Measurements from ENCODE around the gene MAP3K3. TPM values are rescaled to one million over a fixed set of nuclear protein-coding genes. Genes with fewer than 3 reads are reported as not detected.
A peak's percentile ranks its signal among the peaks of the same experiment; 100 is the strongest.

Gene MAP3K3
- total RNA-seq, 1 donor from 2014 or later, result 32.5 TPM

DNA sequence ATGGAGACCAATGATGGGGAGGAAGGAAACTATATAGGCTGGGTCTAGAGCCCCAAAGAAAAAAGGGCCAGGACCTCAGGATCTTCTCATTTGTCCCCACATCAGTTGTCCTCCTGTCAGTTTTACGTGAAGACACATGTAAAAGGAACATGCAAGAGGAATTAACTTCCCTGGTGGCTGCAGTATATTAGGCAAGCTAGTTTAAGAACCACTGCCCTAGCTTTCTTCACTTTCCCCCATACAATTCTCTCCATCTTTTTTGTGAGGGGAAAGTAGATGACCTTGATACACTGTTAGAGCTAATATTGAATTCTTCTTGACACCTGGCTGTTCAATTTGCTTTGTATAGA is 2.3 kb downstream of the MAP3K3 start:
- Mint-ChIP-seq H3K27ac (no peak overlapping the region), H3K4me3 (peak overlapping the region; percentile 49), H3K36me3 (ENCODE audit: low read depth) (peaks cover 10% of the 10 kb centered on the region), H3K9me3 (no peaks in the 10 kb centered on the region), H3K27me3 (no peaks in the 10 kb centered on the region), H3K4me1 (peaks cover 33% of the 10 kb centered on the region)
- no peak for DNase-seq
- ChIA-PET POLR2A (no interaction called here), CTCF (interaction anchor here (0.8 kb wide), 1 partner anchor 51 kb away, joined by 3 read pairs; no protein-coding TSS in a partner anchor)
- TF ChIP-seq, protein P1, sequence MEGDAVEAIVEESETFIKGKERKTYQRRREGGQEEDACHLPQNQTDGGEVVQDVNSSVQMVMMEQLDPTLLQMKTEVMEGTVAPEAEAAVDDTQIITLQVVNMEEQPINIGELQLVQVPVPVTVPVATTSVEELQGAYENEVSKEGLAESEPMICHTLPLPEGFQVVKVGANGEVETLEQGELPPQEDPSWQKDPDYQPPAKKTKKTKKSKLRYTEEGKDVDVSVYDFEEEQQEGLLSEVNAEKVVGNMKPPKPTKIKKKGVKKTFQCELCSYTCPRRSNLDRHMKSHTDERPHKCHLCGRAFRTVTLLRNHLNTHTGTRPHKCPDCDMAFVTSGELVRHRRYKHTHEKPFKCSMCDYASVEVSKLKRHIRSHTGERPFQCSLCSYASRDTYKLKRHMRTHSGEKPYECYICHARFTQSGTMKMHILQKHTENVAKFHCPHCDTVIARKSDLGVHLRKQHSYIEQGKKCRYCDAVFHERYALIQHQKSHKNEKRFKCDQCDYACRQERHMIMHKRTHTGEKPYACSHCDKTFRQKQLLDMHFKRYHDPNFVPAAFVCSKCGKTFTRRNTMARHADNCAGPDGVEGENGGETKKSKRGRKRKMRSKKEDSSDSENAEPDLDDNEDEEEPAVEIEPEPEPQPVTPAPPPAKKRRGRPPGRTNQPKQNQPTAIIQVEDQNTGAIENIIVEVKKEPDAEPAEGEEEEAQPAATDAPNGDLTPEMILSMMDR (IDR thresholded peaks at IDR 0.05), result no peak
- intact Hi-C loops (cut with micrococcal nuclease), result loop anchor here (5.0 to 10.0 kb wide), 4 partner anchors 43 to 660 kb away; partner anchors contain the start of genes CYB561 and TANC2
- ATAC-seq (ENCODE audit: low read depth), result no peak

DNA sequence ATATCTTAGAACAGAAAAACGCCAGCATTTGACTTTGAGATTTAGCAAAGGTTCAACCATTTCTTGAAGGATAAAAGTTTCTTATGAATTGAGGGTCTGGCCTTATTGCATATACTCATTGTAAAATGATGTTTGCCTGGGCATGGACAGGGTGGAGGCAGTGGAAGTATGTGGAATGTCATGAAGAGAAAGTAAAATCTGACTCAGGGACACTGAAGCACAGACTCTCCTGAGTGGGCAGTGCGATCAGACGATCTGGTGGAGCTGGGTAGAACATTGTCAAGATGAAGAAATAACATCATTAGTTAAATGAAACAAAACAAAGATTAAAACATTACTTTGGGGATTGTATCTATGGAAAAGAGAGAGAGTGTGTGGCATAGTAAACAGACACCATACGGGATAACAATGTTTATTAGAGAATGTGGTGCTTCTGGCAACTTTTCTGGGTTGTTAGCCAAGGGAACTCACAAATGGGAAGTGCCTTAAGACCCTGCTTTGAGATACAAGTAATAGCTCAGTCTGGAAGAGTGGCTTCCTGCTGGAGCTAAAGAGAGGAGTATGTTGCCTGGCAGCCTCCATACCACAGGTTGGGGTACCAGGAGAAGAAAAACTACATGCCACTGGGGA is 4.4 kb downstream of the MAP3K3 start:
- Mint-ChIP-seq H3K4me3 (no peak overlapping the region), H3K4me1 (peaks cover 34% of the 10 kb centered on the region), H3K36me3 (ENCODE audit: low read depth) (peaks cover 10% of the 10 kb centered on the region), H3K9me3 (no peaks in the 10 kb centered on the region), H3K27ac (no peak overlapping the region), H3K27me3 (no peaks in the 10 kb centered on the region)
- POLR2A ChIA-PET, result interaction anchor here (0.6 to 1.3 kb wide), 3 partner anchors 71 to 328 kb away, joined by 3 to 5 read pairs (median 4); no protein-coding TSS in a partner anchor
- DNase-seq, result no peak
- TF ChIP-seq, protein P1 (IDR thresholded peaks at IDR 0.05), result no peak
- ATAC-seq (ENCODE audit: low read depth), result no peak
- CTCF ChIA-PET, result interaction anchor here (0.7 to 1.6 kb wide), 3 partner anchors 13 to 84 kb away, joined by 3 read pairs; no protein-coding TSS in a partner anchor
- intact Hi-C loops (cut with micrococcal nuclease), result loop anchor here (10.0 kb wide), 2 partner anchors 518 to 662 kb away; partner anchors contain the start of gene TANC2

DNA sequence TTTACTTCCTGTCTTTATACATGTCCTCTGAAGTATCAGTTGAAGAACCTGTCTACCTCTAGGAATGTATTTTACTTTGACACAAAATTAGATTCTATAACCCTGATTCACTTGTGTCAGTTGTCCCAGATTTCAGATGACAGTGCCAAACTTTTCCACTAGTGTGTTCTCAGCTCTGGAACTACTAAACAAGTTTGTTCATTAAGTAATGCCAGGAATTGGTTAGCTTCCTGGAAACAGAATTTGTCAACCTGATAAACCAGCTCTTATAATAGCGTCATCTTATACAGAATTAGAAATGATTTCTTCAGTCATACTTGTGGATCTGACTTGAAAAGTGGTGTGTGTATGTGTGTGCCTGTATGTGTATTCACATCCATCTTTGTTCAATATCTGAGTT is 7.4 kb downstream of the MAP3K3 start:
- intact Hi-C loops (cut with micrococcal nuclease), result loop anchor here (1.0 to 10.0 kb wide), 3 partner anchors 12 to 665 kb away; partner anchors contain the start of gene TANC2
- Mint-ChIP-seq H3K9me3 (no peaks in the 10 kb centered on the region), H3K36me3 (ENCODE audit: low read depth) (peaks cover 26% of the 10 kb centered on the region), H3K27ac (no peak overlapping the region), H3K4me1 (peaks cover 18% of the 10 kb centered on the region), H3K27me3 (no peaks in the 10 kb centered on the region), H3K4me3 (no peak overlapping the region)
- ChIA-PET CTCF (interaction anchor here (1.1 kb wide), 1 partner anchor 16 kb away, joined by 3 read pairs; no protein-coding TSS in a partner anchor), POLR2A (interaction anchor here (0.7 to 0.9 kb wide), 2 partner anchors 66 to 433 kb away, joined by 3 read pairs; no protein-coding TSS in a partner anchor)
- DNase-seq (no peak), ATAC-seq (ENCODE audit: low read depth) (no peak)
- TF ChIP-seq, protein P1 (IDR thresholded peaks at IDR 0.05), result no peak

DNA sequence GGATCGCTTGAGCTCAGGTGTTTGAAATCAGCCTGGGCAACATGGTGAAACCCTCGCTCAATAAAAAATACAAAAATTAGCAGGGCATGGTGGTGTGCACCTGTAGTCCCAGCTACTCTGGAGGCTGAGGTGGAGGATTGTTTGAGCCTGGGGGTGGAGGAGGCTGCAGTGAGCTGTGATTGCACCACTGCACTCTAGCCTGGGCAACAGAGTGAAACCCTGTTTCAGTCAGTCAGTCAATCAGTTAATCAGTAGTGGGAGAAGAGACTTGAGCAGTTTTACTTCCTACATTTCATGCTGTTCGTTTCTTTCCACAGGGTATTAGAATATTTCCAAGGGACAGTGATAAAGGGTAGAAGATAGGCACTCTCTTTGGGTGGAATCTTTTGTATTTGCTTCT is 8.8 kb downstream of the MAP3K3 start:
- Mint-ChIP-seq H3K27ac (no peak overlapping the region), H3K9me3 (no peaks in the 10 kb centered on the region), H3K36me3 (ENCODE audit: low read depth) (peaks cover 41% of the 10 kb centered on the region), H3K27me3 (no peaks in the 10 kb centered on the region), H3K4me1 (peaks cover 13% of the 10 kb centered on the region), H3K4me3 (no peak overlapping the region)
- no peak for ATAC-seq (ENCODE audit: low read depth)
- DNase-seq, result no peak
- TF ChIP-seq, protein P1 (IDR thresholded peaks at IDR 0.05), result no peak
- POLR2A ChIA-PET, result no interaction called here
- CTCF ChIA-PET, result no interaction called here
- intact Hi-C loops (cut with micrococcal nuclease), result no loop called here

DNA sequence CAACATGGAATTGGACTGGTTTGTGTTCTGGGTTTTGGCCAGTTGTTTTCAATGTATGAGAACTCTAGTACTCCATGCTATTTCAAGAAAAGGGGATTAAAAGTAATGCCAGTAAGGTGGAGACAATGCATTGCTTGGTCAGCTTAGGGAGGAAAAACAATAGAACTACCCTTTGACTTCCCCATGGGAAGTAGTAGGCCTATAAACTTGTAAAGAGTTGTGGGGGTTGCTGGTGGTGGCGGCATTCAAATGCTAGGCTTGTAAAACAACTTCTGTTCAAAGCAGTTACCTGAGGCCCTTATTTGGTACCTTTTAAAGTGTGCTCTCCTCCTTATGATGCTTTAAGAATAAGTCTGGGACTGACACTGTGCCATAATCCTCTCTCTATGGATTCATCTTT is 9.4 kb downstream of the MAP3K3 start:
- no peak for ATAC-seq (ENCODE audit: low read depth)
- H3K27me3 Mint-ChIP-seq, result no peaks in the 10 kb centered on the region

More for the DNA sequence above, 9.4 kb downstream of the MAP3K3 start:
- TF ChIP-seq, protein P1 (IDR thresholded peaks at IDR 0.05), result no peak
- no peak for DNase-seq
- Mint-ChIP-seq H3K4me3 (no peak overlapping the region), H3K4me1 (peaks cover 9% of the 10 kb centered on the region), H3K27ac (no peak overlapping the region), H3K9me3 (no peaks in the 10 kb centered on the region), H3K36me3 (ENCODE audit: low read depth) (peaks cover 46% of the 10 kb centered on the region)
- ChIA-PET CTCF (no interaction called here), POLR2A (no interaction called here)
- intact Hi-C loops (cut with micrococcal nuclease), result no loop called here

All from activated B cell treated with CpG ODN at 0.5 μM for 24 hours (primary cell).